HUES6 (cell line): ENCODE measurements around the gene SLC1A7.
"Not testable (repeated sequence)": the region's sequence is repeated elsewhere in the genome, so short reads cannot be mapped to it uniquely, and the experiment has no call there.

Experiments
- H3K27ac ChIP-seq: 2 replicates; pipeline ENCODE4 v1.7.0; 2013; ENCODE audit warnings: low read depth, mild to moderate bottlenecking, low read length, inconsistent platforms
- H3K27me3 ChIP-seq: 2 replicates; pipeline ENCODE4 v1.6.1; 2013; ENCODE audit warnings: low read length; ENCODE audit not compliant: control insufficient read depth, insufficient read depth
- H3K36me3 ChIP-seq: 2 replicates; pipeline ENCODE4 v1.6.1; 2013; ENCODE audit warnings: low read length; ENCODE audit not compliant: control insufficient read depth, insufficient read depth
- H3K4me1 ChIP-seq: 2 replicates; pipeline ENCODE4 v1.6.1; 2013; ENCODE audit warnings: low read length; ENCODE audit not compliant: control insufficient read depth, insufficient read depth
- H3K4me3 ChIP-seq: 2 replicates; pipeline ENCODE4 v1.5.1; 2013; ENCODE audit warnings: low read depth, low read length
- H3K9ac ChIP-seq: one replicate; pipeline ENCODE4 v1.6.1; 2013; ENCODE audit warnings: mild to moderate bottlenecking, low read length
- H3K9me3 ChIP-seq: 2 replicates; pipeline ENCODE4 v1.6.1; 2013; ENCODE audit warnings: low read depth, low read length; ENCODE audit not compliant: control insufficient read depth, insufficient read depth

Gene SLC1A7

DNA sequence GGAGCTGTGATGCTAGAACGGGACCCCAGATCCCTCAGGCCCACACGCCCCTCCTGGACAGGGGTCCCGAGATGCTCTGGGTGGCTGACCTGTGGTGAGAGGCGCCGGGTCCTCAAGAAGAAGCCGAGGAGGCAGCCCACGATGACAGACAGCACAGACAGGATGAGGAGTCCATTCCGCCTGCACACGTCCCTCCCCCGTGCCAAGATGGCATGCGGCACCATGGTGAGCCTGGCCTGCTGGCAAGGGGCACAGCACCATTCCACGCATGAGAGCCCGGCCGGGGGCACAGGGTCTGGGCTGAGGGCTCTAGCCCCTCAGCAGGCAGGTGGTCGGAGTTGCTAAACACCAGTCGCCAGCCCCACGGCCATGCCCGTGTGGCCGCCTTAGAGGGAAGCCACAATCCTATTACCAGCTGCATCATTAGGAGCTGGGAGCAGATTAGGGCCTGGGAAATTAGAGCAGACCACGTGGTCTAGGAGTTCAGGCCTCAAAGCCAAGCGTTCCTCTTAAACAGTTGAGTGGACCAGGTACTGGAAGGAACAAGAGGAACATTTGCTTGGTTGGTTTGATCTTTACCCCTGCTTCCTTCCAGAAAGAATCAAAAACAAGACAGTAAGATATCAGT lies at the start of gene SLC1A7:
Gene SLC1A7 (minus strand): TSS at position 413 of the 628 bp plus-strand sequence. CDS start 189 bp downstream, at position 224.
- Histone ChIP-seq H3K4me1 (peaks cover 9% of the 10 kb centered on the region; the same call in 1 of the 2 replicates), H3K27me3 (no peaks in the 10 kb centered on the region; the same call in 1 of the 2 replicates), H3K9ac (no peak within 1 kb of the TSS), H3K36me3 (no peaks in the 10 kb centered on the region), H3K27ac (no peak within 1 kb of the TSS), H3K4me3 (no peak within 1 kb of the TSS), H3K9me3 (peaks cover 8% of the 10 kb centered on the region)

- peaks cover 11% of the 10 kb centered on the region; the same call in 1 of the 2 replicates for H3K4me1 ChIP-seq
- no peak overlapping the region for H3K9ac ChIP-seq
- H3K4me3 ChIP-seq, result no peak overlapping the region
- no peaks in the 10 kb centered on the region for H3K36me3 ChIP-seq
- H3K27me3 ChIP-seq, result no peaks in the 10 kb centered on the region
- no peak overlapping the region for H3K27ac ChIP-seq
- no peaks in the 10 kb centered on the region for H3K9me3 ChIP-seq
Measured at GRCh38 chr1:53190210-53190611, 47.8 kb upstream of the SLC1A7 start.

DNA sequence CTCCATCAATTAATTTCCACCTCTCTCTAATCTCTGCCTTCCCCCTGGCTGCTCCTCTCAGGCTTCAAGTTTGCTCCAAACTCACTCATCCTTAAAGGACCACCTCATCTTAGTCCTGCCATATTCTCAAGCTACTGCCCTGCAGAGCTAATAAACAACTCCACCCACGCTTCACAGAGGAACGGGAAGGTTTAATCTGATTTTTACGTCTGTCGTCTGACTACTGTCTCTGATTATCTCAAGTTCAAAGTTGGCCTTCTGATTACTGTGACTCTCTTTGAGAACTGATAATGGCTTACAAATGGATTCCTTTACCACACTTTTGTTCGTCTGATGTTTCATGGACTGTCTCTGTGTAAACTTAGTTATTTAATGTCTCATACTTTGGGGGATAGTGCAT lies 46.6 kb upstream of the SLC1A7 start:
- Histone ChIP-seq H3K27me3 (peaks cover 5% of the 10 kb centered on the region; the same call in 1 of the 2 replicates), H3K36me3 (no peaks in the 10 kb centered on the region), H3K4me1 (peaks cover 11% of the 10 kb centered on the region; the same call in 1 of the 2 replicates), H3K4me3 (no peak overlapping the region), H3K27ac (no peak overlapping the region), H3K9me3 (no peaks in the 10 kb centered on the region), H3K9ac (no peak overlapping the region)

DNA sequence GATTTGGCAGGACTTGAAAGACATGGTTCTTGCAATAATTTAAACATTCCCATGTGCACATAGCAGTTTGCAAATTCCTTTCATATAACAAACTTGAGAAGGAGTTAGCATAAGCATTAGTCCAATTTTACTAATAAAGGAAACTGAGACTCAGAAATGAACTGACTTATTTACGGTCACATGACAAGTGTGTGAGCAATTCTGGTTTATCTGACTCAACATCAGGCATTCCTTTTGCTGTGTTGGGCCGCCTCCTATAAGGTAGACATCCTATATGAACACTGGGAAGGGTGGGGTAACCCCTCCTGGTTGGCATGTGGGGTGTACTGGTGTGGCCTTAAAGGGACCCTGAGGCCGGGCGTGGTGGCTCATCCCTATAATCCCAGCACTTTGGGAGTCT lies 45.7 kb upstream of the SLC1A7 start:
- Histone ChIP-seq H3K9ac (no peak overlapping the region), H3K36me3 (no peaks in the 10 kb centered on the region), H3K27me3 (peaks cover 5% of the 10 kb centered on the region; the same call in 1 of the 2 replicates), H3K9me3 (no peaks in the 10 kb centered on the region), H3K27ac (no peak overlapping the region), H3K4me1 (peaks cover 11% of the 10 kb centered on the region; the same call in 1 of the 2 replicates), H3K4me3 (no peak overlapping the region)

- H3K4me1 ChIP-seq, result peaks cover 12% of the 10 kb centered on the region; the same call in 1 of the 2 replicates
- H3K9me3 ChIP-seq, result no peaks in the 10 kb centered on the region
- no peak overlapping the region for H3K9ac ChIP-seq
- H3K4me3 ChIP-seq, result no peak overlapping the region
- H3K36me3 ChIP-seq, result no peaks in the 10 kb centered on the region
- peaks cover 8% of the 10 kb centered on the region; the same call in 1 of the 2 replicates for H3K27me3 ChIP-seq
- H3K27ac ChIP-seq, result no peak overlapping the region
Measured at GRCh38 chr1:53187401-53187800, 45.0 kb upstream of the SLC1A7 start.

GRCh38 chr1:53186533-53186932 lies 44.1 kb upstream of the SLC1A7 start:
- peaks cover 8% of the 10 kb centered on the region; the same call in 1 of the 2 replicates for H3K27me3 ChIP-seq
- H3K4me3 ChIP-seq, result no peak overlapping the region
- H3K36me3 ChIP-seq, result no peaks in the 10 kb centered on the region
- no peak overlapping the region for H3K27ac ChIP-seq
- no peak overlapping the region for H3K9ac ChIP-seq
- peaks cover 16% of the 10 kb centered on the region; the same call in 1 of the 2 replicates for H3K4me1 ChIP-seq
- no peaks in the 10 kb centered on the region for H3K9me3 ChIP-seq

DNA sequence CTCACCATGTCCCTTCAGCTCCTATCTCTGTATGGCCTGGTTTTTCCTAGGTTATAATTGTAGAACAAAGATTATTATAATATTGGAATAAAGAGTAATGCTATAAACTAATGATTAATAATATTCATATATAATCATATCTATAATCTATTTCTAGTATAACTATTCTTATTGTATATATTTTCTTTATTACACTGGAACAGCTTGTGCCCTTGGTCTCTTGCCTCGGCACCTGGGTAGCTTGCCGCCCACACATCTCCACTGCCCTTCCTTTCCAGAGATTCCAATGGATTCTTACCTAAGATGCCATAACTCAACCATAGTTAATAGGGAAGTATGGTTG lies 43.5 kb upstream of the SLC1A7 start:
- not testable (repeated sequence) for H3K27me3 ChIP-seq, H3K27ac ChIP-seq, H3K4me3 ChIP-seq, H3K9ac ChIP-seq, H3K36me3 ChIP-seq, H3K9me3 ChIP-seq
- peaks cover 16% of the 10 kb centered on the region; the same call in 1 of the 2 replicates for H3K4me1 ChIP-seq

GRCh38 chr1:53183095-53183990 lies 40.9 kb upstream of the SLC1A7 start:
- Histone ChIP-seq H3K27me3 (peaks cover 23% of the 10 kb centered on the region; the same call in 1 of the 2 replicates), H3K36me3 (no peaks in the 10 kb centered on the region), H3K27ac (no peak overlapping the region), H3K9ac (no peak overlapping the region), H3K9me3 (no peaks in the 10 kb centered on the region), H3K4me1 (peaks cover 7% of the 10 kb centered on the region; the same call in 1 of the 2 replicates), H3K4me3 (no peak overlapping the region)

- Histone ChIP-seq H3K9me3 (no peaks in the 10 kb centered on the region), H3K4me3 (no peak overlapping the region), H3K9ac (no peak overlapping the region), H3K36me3 (no peaks in the 10 kb centered on the region), H3K4me1 (peaks cover 7% of the 10 kb centered on the region; the same call in 1 of the 2 replicates), H3K27ac (no peak overlapping the region), H3K27me3 (peaks cover 23% of the 10 kb centered on the region; the same call in 1 of the 2 replicates)
Measured at GRCh38 chr1:53182716-53183094, 40.3 kb upstream of the SLC1A7 start.

DNA sequence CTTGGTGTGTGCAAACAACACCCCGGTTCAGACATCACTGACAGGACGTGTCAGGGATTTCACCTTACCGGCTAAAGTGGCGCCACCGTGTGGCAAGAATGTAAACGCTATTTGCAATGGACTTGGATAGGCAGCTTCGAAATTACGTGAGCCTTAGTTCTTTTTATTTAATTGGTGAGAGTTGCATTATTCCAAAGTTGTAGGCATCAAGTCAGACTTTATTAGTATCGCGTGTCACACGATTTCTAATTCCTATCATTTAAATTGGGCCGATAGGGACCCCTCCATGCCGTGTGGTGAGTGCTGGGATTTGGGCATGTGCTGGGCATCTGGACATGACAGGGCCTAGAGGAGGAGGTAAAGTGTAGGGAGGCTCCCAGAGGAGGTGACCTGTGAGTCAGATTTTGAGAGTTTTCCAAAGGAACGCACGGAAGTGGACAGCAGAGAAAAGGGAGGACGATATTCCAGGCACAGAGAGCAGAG lies 39.7 kb upstream of the SLC1A7 start:
- Histone ChIP-seq H3K9ac (no peak overlapping the region), H3K4me1 (peaks cover 7% of the 10 kb centered on the region; the same call in 1 of the 2 replicates), H3K4me3 (no peak overlapping the region), H3K36me3 (no peaks in the 10 kb centered on the region), H3K9me3 (no peaks in the 10 kb centered on the region), H3K27ac (no peak overlapping the region), H3K27me3 (peaks cover 23% of the 10 kb centered on the region; the same call in 1 of the 2 replicates)

GRCh38 chr1:53180951-53181350 lies 38.5 kb upstream of the SLC1A7 start:
- H3K36me3 ChIP-seq, result no peaks in the 10 kb centered on the region
- H3K4me3 ChIP-seq, result no peak overlapping the region
- H3K27me3 ChIP-seq, result peaks cover 23% of the 10 kb centered on the region; the same call in 1 of the 2 replicates
- no peaks in the 10 kb centered on the region for H3K9me3 ChIP-seq
- peaks cover 7% of the 10 kb centered on the region; the same call in 1 of the 2 replicates for H3K4me1 ChIP-seq
- H3K9ac ChIP-seq, result no peak overlapping the region
- no peak overlapping the region for H3K27ac ChIP-seq
